Adrenal gland (tissue), 12 donors: ENCODE data around the gene BRINP2. TPM values are rescaled to one million over a fixed set of nuclear protein-coding genes. Genes with fewer than 3 reads are reported as not detected.
A peak's percentile ranks its signal among the peaks of the same experiment; 100 is the strongest.

Experiments
- DNase-seq, 7 donors: peaks; one replicate each; pipeline ENCODE4 v3.0.0-alpha.2; 2019 to 2020
- H3K27ac ChIP-seq, 5 donors: fragments of 200-600 bp; sonication (generic) in 4 of 5; 1 replicate in 3 of 5; 2 replicates in 2 of 5; pipeline versions ENCODE4 v1.5.1 to v1.8.0; 2016 to 2020; ENCODE audit warnings: mild to moderate bottlenecking in 1 of 5
- H3K27me3 ChIP-seq: fragments of 200-600 bp; 2 replicates; pipeline ENCODE4 v1.8.0; 2021
- H3K36me3 ChIP-seq, 2 donors: fragments of 200-600 bp; replicated peaks in 1 of 2; 1 replicate in 1 of 2; 2 replicates in 1 of 2; pipeline versions ENCODE4 v1.5.1 to v1.8.0; 2018 to 2022
- H3K4me1 ChIP-seq, 2 donors: fragments of 200-600 bp; replicated peaks in 1 of 2; 1 replicate in 1 of 2; 2 replicates in 1 of 2; pipeline versions ENCODE4 v1.5.1 to v1.8.0; 2018 to 2021
- H3K4me3 ChIP-seq, 4 donors: fragments of 200-600 bp; sonication (generic) in 3 of 4; one replicate each; pipeline ENCODE4 v1.5.1; 2016 to 2018
- H3K9me3 ChIP-seq, 3 donors: fragments of 200-600 bp; sonication (generic) in 1 of 3; replicated peaks in 1 of 3; 1 replicate in 2 of 3; 2 replicates in 1 of 3; pipeline versions ENCODE4 v1.5.1 to v1.8.0; 2016 to 2021
- CTCF ChIP-seq, 6 experiments: fragments of 450-650 bp in 4 of 6; fragments of 200-600 bp in 2 of 6; sonication (generic) in 1 of 6; IDR thresholded peaks; 1 replicate in 5 of 6; 2 replicates in 1 of 6; pipeline versions ENCODE4 v1.5.1 to v1.8.0; 2016 to 2021; ENCODE audit warnings: antibody characterized with exemption in 6 of 6, mild to moderate bottlenecking in 2 of 6, moderate library complexity in 1 of 6
- POLR2A ChIP-seq, 2 donors: fragments of 450-650 bp; IDR thresholded peaks; one replicate each; pipeline ENCODE4 v1.6.1; 2017; ENCODE audit warnings: antibody characterized with exemption in 2 of 2, mild to moderate bottlenecking in 2 of 2, moderate library complexity in 1 of 2
- WGBS, 4 donors: extraction: QIAGEN DNeasy Blood & Tissue Kit in 2 of 4; methylation state at CpG; one replicate each; pipeline versions ENCODE4 v1.1.5 to v1.1.7; 2013 to 2017; 5-methylcytosine and 5-hydroxymethylcytosine counted together
- intact Hi-C, 2 donors: fragments of 100-400 bp; cut with DNase I; formaldehyde crosslinking; loops; one replicate each; pipeline versions ENCODE4 v1.14.1 to v1.15.0; 2022 to 2023
- polyA plus RNA-seq, 3 donors: library from polyadenylated mRNA; stranded (reverse); fragments of 200-250 nt in 2 of 3; fragments of 350-450 nt in 1 of 3; fragmentation: Illumina TruSeq in 1 of 3; extraction: RNeasy Lipid Tissue Mini Kit (QIAGEN cat#74804) in 1 of 3; gene quantifications; one replicate each; pipeline ENCODE4 v1.2.3, GENCODE V29; 2013 to 2014
- total RNA-seq, 9 donors: library from RNA; depleted of rRNA in 4 of 9; stranded (reverse); fragments of >200 nt in 4 of 9; fragments of 120-200 nt in 1 of 9; fragmentation: NEBNext Ultra II Directional in 1 of 9; extraction: Animal tissue kit (Norgen Biotek cat#: 25700) in 1 of 9; gene quantifications; one replicate each; pipeline versions ENCODE4 v1.1.0 to v1.2.4, GENCODE V29; 2013 to 2023
- donor health status: healthy with polysubstance abuse.
- donor health status: Bipolar disorder and iron deficiency.
- donor health status: DM: yes; HTN: yes; CAD: no.
- donor health status: DM: no; HTN: no; CAD: no.
- donor health status: DM: no; HTN: no; CAD: no.
- donor health status: DM: yes; HTN: yes; CAD: no.

The BRINP2 gene
- total and polyA plus RNA-seq, 12 donors: 5.6 to 28.2 (median 16.5) TPM

DNA sequence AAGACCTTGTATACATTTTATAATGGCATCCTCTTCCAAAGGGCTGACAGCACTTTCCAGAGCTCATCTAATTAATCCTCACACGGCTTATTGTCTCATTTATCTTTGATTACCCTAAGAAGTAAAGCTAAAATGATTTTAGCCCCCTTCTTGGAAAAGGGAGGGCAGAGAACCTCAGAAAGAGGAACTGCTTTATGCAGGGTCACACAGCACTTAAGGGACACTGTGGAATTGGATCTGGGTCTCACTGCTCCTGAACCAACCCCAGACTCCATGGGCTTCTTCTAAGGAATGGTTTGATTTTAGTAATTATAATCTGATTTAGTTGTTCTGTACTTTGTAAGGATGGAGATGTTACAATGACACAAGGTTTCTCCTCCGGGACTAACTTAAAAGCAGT, 3.2 kb downstream of the BRINP2 start:
- peaks cover 3% of the 10 kb centered on the region for H3K27me3 ChIP-seq
- intact Hi-C loops: no loop called here

GRCh38 chr1:177174921-177175634, 4.3 kb downstream of the BRINP2 start:
- no peaks in the 10 kb centered on the region for H3K9me3 ChIP-seq
- TF ChIP-seq CTCF (IDR thresholded peaks at IDR 0.05) (no peak), POLR2A (IDR thresholded peaks at IDR 0.05) (no peak)
- DNase-seq: peak; percentile 16 to 82 (median 51)
- no peak overlapping the region for H3K4me3 ChIP-seq
- peak overlapping the region in 1 of 5 donors; percentile 24 for H3K27ac ChIP-seq
- no peaks in the 10 kb centered on the region for H3K4me1 ChIP-seq
- peaks cover 3% of the 10 kb centered on the region for H3K27me3 ChIP-seq
- 55 to 63% (median 60%) methylated on average over 4 to 6 of the region's 6 CpGs for WGBS, 4 donors
- intact Hi-C loops: no loop called here
- H3K36me3 ChIP-seq: no peaks in the 10 kb centered on the region

More for the DNA sequence above, 3.2 kb downstream of the BRINP2 start:
- H3K36me3 ChIP-seq: no peaks in the 10 kb centered on the region
- no peaks in the 10 kb centered on the region for H3K4me1 ChIP-seq
- no peaks in the 10 kb centered on the region for H3K9me3 ChIP-seq
- no peak overlapping the region for H3K4me3 ChIP-seq
- DNase-seq: no peak
- H3K27ac ChIP-seq: no peak overlapping the region
- WGBS, 4 donors: 88 to 92% (median 90%) methylated on average over 2 of the region's 2 CpGs
- TF ChIP-seq POLR2A (IDR thresholded peaks at IDR 0.05): no peak
- TF ChIP-seq CTCF (IDR thresholded peaks at IDR 0.05): no peak

GRCh38 chr1:177181280-177181630, 10.5 kb downstream of the BRINP2 start:
- TF ChIP-seq CTCF (IDR thresholded peaks at IDR 0.05): no peak
- 40 to 50% (median 43%) methylated on average over 7 to 13 of the region's 13 CpGs for WGBS, 4 donors

DNA sequence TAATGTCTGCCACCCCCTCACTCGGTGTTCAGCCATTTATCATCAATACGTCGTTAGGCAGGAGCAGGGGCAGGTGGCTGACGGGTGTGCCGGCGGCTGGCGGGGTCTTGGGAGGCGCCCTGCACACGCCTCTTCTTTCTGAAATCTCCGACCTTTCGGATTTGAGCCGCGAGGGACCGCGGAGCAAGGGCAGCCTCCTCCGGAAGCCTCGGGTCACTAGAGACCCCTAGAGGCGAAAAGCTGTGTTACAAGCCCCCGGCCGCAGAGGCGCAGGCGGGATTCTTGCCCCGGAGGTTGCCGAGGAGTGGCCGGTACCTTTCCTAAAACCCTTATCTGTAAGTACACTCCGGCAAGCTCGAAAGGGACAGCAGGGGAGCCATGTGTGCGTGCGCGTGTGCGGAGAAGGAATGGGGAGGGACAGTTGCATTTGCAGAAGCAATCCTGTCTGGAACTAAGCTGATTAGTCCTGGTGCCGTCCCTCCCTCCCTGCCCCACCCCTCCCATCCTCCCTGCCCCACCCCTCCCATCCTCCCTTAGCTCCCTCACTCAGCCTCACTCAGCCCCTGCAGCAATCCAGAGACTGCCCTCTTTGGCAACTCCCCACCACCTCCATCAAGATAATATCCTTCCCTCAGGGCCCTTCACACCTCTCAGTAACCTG, 11.0 kb downstream of the BRINP2 start:
- DNase-seq: peak; percentile 66 to 86 (median 77)
- TF ChIP-seq POLR2A (IDR thresholded peaks at IDR 0.05) (no peak), CTCF (IDR thresholded peaks at IDR 0.05) (peak; percentile 79 to 88 (median 85))
- Histone ChIP-seq H3K36me3 (no peaks in the 10 kb centered on the region), H3K27me3 (no peaks in the 10 kb centered on the region), H3K4me1 (no peaks in the 10 kb centered on the region), H3K27ac (peak overlapping the region in 1 of 5 donors; percentile 26), H3K4me3 (peak overlapping the region in 1 of 4 donors; percentile 43), H3K9me3 (no peaks in the 10 kb centered on the region)
- 0 to 3% (median 1%) methylated on average over 16 to 32 of the region's 32 CpGs for WGBS, 4 donors
- intact Hi-C loops: loop anchor here (5.0 kb wide), 1 partner anchor 284 kb away; no protein-coding TSS in a partner anchor

More at GRCh38 chr1:177181280-177181630, 10.5 kb downstream of the BRINP2 start:
- intact Hi-C loops: loop anchor here (5.0 kb wide), 1 partner anchor 284 kb away; no protein-coding TSS in a partner anchor
- no peaks in the 10 kb centered on the region for H3K4me1 ChIP-seq
- no peaks in the 10 kb centered on the region for H3K9me3 ChIP-seq
- peak overlapping the region in 1 of 4 donors; percentile 43 for H3K4me3 ChIP-seq
- H3K36me3 ChIP-seq: no peaks in the 10 kb centered on the region
- no peaks in the 10 kb centered on the region for H3K27me3 ChIP-seq
- DNase-seq: peak in 1 of 7 donors; percentile 15
- H3K27ac ChIP-seq: peak overlapping the region in 1 of 5 donors; percentile 26
